DMS153 treated with DMSO at 0.1 percent for 48 hours (cell line): ENCODE measurements around the gene PIEZO1.

ENCODE experiments used
- DNase-seq: peaks from one replicate; lab custom pipeline; 2025; ENCODE audit not compliant: unreplicated experiment; lab: John Stamatoyannopoulos, UW

PIEZO1 gene

DNA sequence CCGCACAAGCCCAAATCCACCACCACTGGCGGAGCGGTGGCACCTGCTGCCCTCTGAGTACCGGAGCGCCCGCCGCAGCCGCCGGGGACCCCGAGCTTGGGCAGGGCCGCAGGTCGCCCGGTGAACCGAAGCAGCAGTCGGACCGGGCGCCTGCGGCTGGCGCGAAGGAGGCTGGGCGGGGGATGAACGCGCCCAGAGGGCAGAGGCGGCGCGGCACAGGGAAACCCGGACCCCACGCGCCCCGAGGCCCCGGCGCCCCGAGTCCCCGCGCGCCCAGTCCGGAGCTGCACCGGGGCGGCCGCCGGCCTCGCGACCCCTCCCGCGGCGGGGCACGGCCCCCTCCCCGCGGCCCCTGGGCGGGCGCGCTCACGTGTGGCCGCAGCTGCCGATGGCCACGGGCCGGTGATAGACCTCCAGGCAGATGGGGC is 79.2 kb downstream of the PIEZO1 start:
- DNase-seq = no peak

DNA sequence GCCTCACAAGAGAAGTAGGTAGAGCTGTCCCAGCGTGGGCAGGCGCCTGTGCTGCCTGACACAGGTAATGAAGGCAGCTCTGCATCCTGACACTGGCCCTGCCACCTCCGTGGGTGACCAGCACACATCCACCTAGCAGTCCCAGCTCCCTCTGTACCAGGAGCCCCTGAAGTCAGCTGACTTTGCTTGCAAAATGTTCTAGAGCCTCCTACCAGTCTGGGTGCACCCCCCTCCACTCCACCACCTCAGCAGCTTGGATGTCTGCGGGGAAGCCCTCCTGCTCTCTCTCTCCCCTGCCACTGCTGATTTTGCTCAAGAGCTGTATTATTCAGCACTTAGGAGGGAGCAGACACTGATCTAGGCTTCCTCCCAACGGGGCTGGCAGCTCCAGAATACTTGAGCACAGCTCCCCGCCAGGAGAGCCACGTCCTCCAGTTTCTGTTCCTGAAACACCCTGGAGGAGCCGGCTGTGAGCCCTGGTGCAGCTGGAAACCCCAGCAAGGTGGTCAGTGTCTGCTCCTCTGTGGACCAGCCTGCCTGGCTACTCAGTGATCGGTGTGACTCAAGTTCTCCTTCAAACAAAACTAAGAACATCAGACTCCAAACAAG is 79.8 kb downstream of the PIEZO1 start:
- DNase-seq = no peak

DNA sequence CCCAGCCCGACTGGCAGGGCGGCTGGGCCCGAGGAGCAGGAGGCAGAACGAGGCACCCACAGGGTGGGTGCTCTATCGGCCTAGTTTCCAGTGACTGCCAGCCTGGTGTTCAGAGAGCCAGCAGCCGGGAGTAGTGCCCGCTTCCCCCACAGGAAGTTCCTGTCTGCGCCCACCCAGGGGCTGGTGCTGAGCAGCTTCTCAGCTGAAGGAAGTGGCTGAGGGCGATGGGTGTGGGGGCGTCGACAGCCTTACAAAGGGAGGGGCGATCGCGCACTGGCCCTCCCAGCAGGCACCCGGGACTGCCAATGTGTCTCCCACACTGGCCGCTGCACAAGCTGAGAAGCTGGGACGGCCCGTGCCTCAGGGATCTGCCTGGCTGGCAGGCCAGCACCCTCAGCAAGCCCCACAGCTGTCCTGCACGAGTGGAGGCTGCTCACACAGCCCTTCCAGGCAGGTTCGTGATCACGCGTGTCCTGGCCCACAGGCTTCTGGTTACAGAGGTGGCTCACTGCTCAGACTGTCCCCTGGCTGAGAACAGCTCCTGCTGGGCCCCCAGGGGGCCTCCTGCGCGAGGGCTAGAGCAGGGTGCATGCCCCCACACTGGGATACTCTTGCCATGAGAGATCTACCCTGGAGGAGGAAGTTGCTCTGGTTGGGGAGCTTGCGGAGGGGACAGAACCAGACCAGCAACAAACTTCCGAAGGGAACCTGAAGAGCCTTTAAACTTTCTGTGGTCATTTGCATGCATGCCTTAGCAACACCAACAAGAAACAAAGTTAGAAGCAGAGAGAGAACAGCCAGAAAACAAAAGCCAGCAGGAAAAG is 81.3 kb downstream of the PIEZO1 start:
- DNase-seq = no peak

DNA sequence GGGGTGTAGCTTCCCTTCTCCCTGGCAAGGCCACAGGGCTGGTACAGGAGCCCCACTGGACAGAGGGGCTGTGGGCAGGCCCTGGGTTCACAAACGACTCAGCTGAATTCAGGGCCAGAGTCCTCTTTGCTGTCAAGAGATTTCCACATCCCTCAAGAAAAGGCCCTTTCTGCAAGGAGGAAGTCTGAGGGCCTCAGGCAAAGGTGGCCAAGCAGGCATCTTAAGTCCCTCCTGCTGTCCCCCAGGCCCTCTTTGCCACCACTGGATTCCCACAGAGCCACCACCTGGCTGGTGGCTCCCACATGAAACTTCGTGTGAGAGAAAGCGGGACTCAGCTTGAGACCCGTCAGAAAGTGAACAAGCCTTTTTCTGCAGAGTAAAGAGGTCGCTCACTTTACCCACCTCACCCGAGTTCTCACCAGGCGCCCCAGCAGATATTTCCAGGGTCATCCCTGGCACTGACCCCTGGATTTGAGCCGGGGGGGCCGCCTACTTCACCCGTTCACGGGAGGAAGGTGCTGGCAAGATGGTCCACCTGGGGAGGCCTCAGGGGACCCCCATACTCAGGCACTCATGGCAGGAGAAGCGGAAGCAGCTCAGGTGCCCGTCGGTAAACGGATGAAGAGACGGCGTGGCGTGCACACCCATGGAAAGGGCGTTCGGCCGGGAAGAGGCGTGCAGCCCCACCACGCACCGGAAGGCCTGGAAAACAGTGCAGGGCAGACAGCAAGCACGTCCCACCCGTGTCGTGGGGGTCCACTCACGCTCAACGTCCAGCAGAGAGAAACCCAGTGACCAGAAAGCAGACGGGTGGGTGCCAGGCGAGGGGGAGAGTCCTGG is 82.4 kb downstream of the PIEZO1 start:
- DNase-seq = no peak

DNA sequence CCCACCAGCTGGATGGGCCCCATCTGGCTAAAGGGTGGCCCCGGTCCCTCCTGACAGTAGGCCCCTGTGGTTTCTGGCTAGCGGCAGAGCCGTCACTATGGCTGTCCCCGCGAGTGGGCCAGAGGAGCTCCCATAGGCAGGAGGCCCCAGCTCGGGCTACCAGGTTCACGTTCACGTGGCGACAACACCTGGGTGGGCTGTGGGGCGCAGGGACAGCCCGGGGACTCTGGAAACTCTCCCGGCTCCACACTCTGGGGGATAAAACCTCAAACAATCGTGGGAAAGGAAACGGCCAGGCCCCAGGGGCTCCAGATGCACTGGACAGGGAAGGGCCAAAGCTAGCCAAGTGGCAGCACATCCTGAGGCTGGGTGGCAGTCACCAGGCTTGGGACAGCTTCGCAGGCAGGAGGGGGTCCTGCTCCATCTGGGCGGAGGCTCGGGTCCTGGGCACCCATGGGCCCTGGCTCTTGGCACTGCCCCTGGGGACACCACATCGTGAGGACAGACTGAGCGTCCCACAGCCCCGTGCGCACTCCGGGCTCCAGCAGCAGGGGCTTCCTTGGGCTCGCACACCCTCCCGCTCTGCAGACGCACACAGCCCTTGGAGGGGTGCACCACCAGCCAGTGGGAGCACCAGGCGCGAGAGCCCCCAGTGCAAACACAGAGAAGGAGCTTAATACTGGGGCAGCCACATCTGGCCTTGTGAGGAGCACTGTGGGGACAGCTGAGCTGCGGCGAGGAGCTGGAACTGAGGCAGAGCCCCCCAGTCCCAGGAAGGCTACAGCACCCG is 83.2 kb downstream of the PIEZO1 start:
- DNase-seq = no peak

DNA sequence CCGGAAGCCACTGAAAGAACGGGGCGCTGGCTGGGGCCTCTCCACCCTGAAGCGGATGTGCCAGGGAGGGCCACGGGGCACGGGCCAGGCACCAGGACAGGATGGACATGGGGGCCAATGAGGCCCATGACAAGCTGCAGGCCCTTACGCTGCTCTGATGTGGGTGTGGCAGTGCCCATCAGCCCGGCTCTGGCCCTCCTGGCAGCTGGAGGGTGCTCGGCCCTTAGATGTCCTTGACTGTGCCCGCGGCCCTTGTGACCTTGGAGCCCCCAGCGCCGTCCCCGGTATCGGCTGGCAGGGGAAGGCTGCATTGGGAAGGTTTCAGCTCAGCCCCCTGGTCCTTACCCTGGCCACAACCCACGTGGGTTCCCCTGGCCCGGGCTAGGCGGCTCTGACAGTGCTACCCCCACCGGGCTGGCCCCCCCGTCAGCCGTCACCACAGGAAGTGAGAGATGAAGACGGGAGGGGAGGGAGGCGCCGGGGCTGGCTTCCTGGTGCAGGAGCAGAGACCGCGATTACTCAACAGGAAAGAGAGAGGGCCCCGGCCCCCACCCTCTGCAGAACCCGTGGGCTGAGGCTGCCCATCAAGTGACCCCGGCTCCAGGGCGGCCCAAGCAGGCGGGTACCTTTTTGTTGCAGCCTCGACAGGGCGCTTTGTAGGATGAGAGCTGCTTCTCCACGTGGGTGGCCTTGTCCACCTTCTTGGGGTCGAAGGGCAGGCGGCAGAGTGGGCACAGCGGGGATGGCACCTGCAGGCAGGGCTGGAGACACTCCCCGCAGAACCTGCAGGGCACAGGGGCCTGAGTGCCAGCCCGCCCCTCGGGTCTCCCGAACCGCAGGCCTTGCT is 84.2 kb downstream of the PIEZO1 start:
- no peak for DNase-seq

DNA sequence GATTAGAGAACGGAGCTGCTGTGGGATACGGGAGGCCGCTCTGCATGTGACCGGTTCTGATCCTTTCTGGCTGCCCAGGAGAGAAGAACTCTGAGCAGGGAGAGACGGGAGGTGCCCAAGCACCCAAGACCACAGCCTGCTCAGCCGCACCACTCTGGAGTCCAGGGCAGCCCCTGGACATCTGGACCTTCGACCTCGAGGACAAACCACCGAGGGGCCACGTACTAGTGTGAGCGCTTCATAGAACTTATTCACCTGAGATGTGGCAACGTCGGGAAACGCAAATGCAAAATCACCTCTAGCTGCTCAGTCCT is 84.7 kb downstream of the PIEZO1 start:
- DNase-seq = no peak

DNA sequence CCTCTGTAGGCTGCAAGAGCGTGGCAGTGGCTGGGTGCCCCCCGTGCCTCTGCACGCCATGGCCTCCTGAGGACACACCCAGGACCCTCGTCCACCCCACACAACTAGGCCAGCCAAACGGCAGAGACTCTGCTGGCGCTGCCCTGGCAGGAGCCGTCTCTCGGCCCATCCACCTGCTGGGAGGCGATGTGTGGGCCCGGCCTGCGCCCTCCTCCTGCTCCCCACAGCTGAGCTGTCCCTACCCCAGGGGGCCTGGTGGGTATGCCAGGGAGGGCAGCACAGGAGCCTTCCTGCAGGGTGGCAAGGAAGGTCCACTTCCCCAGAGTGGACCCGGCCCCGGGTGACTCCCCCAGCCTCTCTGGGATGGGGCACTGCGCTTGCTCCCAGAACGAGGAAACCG is 85.8 kb downstream of the PIEZO1 start:
- no peak for DNase-seq

DNA sequence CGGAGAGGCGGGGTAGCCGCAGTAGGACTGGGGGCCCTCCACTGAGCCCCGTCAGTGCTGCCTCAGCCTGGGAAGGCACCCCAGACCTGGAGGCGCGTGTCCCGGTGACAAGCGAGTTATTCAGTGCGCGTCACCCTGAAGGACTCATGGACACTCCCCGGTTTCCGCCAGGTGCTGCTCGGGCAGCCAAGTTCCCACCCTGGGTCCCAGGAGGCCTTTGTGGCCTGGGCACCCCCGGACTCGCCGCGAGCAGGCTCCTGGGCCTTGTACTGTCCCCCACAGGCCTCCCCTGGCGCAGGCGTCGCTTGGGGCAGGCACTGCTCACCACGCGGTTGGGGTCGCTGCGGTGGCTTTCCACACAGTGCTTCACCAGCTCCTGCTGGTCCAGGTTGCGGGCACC is 86.4 kb downstream of the PIEZO1 start:
- no peak for DNase-seq

DNA sequence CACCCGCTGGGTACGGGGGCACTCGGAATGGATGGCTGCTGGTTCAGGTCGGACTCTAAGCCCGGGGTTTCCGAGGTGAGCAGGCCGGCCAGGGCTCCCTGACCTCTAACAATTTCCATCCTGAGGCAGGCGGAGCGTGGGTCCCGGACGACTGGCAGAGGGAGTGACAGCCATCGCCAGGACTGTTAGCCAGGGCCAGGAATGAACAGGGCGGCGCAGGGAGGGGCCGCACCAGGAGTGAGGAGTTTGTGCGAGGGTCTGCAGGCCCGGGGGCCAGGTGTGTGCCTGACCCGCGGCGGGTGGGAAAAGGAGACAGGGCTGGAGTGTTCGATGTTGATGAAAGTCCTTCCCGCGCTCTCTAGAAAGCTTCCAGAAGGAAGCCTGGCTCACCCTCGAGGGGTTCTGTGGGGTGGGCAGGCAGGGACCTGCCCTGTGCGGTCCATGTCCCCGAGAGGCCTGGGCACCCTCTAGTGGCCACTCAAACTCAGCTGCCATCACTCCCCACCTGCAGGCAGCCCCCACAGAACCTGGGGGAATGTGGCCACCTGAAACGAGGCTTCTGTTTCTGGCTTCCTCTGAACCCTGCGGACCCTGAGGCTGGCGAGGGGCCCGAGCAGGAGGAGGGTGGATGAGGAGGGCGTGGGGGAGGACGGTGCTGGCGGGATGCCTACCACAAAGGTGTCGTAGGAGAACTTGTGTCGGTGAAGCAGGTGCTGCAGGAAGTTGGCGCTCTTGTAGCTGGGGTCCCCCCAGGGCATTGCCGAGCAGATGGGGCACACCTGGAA is 87.0 kb downstream of the PIEZO1 start:
- no peak for DNase-seq

DNA sequence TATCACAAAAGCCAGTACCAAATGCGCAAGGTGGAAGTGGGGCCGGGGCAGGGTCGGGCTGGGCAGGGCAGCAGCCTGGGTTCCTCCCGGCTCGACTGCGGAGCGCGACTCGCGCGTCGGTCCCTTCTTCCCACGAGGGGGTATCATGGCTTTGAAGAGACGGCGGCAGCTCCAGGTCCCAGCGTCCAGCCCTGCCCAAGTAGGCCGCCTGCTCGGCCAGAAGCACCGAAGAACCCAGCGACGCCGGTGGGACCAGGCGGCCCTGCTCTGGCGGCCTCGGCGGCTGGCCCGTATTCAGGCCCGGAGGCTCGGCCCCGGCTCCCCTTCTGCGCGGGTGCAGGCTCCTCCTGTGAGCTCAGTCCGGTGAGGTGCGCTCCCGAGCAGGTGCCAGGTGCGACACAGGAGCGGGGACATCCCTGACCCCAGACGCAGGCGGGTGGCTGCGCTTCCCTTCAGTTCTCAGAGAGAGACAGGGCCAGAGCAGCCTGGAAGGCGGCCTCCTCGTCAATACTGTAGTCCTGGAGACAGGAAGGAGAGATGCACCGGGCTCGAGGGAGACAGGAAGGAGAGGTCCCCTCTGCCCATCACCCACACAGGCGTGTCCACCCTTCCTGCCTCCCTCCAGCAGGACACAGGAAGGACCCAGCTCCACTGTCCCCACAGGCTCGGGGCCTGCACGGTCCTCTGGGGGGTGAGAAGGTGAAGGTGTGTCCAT is 87.7 kb downstream of the PIEZO1 start:
- no peak for DNase-seq

DNA sequence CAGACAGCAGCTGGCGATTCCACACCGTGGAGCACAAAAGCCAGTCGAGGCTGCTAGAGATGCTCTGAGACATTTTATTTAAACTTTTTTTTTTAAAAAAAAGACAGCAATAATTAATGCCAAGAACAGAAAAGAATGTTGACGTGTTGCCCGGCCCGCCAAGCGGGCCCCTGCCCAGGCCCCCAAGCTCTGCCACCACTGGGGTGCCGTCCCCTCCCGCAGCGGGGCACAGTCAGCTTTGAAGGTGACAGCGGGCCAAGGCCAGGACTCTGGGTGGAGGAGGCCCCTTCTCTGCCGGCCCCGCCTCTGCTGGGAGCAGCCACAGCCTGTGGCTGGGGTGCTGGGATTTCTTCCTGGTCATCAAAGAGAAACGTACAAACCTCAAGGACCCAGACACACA is 88.6 kb downstream of the PIEZO1 start:
- DNase-seq = no peak

DNA sequence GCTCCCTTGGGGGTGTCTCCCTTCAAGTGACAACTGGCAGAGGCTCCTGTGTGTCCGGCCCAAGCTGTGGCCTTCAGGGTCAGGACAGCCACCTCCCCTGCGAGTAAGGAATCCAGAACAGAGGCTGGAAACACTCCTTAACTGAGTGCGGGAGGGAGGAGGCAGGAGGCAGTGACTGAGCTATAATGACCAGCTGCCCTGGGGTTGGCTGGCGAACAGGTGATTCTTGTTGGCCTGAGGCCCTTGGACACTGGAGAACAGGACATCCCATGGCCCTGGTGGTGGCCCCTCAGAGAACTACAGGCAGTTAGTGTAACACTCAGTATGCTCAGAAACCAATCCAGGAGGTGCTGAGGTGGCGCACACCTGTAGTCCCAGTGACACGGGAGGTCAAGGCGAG is 89.3 kb downstream of the PIEZO1 start:
- DNase-seq = no peak

DNA sequence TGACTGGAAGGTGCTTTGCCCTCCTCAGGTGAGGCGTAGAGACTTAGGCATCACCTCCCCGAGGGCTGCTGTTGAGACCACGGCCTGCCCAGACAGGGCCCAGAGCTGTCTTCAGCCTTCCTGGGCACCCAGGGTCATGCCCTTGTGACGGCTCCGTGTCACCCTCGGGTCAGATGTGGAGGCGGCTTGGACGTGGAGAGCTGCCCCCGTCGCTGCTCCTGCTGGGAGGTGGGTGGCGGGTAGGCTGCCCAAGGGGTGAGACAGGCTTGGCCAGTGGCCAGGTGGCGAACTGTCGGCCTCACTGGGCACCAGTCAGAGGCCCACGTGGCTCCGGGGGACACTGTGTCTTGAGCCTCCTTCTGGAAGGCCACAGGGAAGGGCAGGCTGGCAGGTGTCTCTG is 89.8 kb downstream of the PIEZO1 start:
- DNase-seq = no peak

DNA sequence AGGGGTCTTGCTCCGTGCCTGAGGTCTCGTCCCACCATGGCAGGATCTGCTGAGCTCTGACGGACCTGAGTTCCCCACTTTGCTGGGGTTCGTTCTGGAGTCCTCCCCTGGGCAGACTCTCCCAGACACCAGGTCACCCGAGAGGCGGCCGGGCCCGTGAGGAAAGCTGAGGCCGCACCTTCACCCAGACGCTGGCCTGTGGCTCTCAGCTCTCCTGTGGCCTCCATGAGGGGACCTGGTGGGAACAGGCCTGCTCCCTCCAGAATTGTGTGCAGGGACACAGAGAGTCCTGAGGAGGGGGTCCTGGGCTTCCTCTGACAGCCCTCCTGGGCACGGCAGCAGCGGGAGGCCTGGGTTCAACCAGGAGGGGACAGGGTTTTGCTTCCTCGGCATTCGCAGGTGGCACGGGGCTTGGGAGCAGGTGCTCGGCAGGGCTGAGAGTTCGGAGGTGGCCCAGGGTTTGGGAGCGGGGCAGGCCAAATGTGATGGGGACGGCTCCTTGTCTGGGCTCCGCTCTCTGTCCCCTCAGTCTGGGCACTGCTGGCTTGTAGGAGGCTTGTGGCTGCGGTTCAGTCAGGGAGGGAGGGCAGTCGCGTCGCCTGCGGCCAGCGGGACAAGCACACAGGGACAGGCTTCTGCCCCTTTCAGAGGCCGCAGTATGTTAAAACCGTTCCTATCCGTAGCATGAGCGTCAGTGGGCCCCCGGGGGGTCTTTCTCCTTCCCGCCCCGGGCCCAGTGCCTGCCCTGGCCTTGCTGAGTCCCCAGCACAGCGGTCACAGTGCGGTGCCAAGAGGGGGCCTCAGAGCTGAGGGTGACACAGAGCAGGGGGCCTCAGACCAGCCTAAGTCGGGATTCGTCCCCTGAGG is 90.6 kb downstream of the PIEZO1 start:
- no peak for DNase-seq

DNA sequence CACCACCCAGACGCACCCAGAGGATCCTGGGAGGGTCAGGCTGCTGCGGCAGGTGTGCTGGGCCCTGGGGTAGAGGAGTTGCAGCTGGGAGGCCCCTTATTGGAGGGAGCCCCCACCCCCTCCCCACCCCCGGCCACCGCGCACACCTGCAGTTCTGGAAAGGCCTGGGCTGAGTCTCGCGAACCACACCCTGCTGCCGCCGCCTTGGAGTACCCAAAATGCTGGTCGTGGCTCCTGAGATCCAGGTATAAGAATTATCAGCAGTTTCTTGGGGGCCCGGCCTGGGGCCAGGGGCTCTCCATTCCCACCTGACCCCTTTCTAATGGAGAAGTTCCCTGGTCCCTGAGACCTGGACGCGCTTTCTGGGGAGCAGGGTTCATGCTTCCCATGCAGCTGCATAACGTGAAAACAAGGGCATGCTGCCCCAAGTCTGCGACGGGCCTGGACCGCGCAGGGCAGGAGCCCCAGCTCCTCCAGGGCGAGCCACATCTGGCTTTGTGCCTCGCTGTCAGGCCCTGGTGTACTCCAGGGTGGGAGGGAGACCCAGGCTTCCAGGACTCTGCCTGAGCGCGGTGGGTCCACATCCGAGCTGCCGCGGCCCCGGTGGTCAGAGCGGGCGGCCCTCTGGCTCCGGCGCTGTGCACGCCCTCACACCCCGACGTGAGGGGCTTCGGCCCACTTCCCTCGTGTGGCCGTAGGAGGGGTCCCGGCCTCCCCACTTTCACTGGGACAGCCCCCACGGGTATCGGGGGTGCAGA is 91.4 kb downstream of the PIEZO1 start:
- no peak for DNase-seq

DNA sequence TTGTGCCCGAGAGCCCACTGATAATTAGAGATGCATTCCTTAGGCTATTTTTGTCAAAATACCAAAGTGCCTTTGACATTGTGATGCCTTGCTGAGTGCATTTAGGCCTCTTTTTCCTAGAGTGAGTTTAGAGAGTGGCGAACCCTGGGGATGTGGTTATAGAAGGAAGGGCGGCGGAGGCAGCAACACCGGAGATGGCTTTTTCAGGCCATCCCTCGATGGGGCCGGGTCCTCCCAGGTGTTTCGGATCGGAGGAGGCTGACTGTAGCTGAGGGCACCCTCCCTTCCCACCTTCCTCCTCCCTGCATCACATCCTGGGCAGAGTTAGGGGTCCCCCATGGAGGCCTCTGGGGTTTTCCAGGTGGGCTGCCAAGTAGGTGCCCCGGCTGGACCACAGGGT is 92.2 kb downstream of the PIEZO1 start:
- DNase-seq = no peak
